Fibroblast of the aortic adventitia (primary cell): ENCODE data around the gene REC8. TPM values are rescaled to one million over a fixed set of nuclear protein-coding genes. Genes with fewer than 3 reads are reported as not detected.

Experiments
- DNase-seq: peaks from one replicate; pipeline ENCODE4 v3.0.0-alpha.2; 2010; ENCODE audit warnings: low read depth
- H3K4me3 ChIP-seq: 2 replicates; pipeline ENCODE4 v1.5.1; 2011; ENCODE audit warnings: low read depth, mild to moderate bottlenecking, control low read depth, low read length, moderate library complexity
- total RNA-seq: library from RNA; depleted of rRNA; stranded (reverse); fragments of >200 nt; gene quantifications from 2 replicates; pipeline ENCODE4 v1.2.3, GENCODE V29; 2012; ENCODE audit warnings: low replicate concordance
- TF ChIP-seq, protein P1 (sequence below): IDR thresholded peaks from 2 replicates; pipeline ENCODE4 v1.5.1; 2011; ENCODE audit warnings: mild to moderate bottlenecking, low read length, control low read depth, inconsistent platforms; ENCODE audit not compliant: insufficient read depth

The REC8 gene
- total RNA-seq, 1 donor = 1.9 TPM

GRCh38 chr14:24150567-24150966 is 21.3 kb upstream of the REC8 start:
- H3K4me3 ChIP-seq = no peak overlapping the region
- TF ChIP-seq, protein P1, sequence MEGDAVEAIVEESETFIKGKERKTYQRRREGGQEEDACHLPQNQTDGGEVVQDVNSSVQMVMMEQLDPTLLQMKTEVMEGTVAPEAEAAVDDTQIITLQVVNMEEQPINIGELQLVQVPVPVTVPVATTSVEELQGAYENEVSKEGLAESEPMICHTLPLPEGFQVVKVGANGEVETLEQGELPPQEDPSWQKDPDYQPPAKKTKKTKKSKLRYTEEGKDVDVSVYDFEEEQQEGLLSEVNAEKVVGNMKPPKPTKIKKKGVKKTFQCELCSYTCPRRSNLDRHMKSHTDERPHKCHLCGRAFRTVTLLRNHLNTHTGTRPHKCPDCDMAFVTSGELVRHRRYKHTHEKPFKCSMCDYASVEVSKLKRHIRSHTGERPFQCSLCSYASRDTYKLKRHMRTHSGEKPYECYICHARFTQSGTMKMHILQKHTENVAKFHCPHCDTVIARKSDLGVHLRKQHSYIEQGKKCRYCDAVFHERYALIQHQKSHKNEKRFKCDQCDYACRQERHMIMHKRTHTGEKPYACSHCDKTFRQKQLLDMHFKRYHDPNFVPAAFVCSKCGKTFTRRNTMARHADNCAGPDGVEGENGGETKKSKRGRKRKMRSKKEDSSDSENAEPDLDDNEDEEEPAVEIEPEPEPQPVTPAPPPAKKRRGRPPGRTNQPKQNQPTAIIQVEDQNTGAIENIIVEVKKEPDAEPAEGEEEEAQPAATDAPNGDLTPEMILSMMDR = no peak
- DNase-seq = no peak

DNA sequence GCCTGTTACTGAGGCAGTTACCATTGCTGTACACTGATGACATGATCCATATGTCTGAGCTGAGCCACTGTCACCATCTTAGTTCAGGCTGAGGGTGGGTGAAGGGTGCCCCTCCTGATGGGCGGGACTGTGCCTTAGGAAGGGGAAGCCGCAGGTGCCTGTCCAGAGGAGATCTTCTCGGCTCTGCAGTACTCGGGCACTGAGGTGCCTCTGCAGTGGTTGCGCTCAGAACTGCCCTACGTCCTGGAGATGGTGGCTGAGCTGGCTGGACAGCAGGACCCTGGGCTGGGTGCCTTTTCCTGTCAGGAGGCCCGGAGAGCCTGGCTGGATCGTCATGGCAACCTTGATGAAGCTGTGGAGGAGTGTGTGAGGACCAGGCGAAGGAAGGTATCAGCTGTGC is 20.9 kb upstream of the REC8 start:
- no peak overlapping the region for H3K4me3 ChIP-seq
- no peak for DNase-seq
- TF ChIP-seq, protein P1 = no peak

- no peak for DNase-seq
- TF ChIP-seq, protein P1 = no peak
- no peak overlapping the region for H3K4me3 ChIP-seq
These were observed 20.3 kb upstream of the REC8 start for GRCh38 chr14:24151404-24152080.

DNA sequence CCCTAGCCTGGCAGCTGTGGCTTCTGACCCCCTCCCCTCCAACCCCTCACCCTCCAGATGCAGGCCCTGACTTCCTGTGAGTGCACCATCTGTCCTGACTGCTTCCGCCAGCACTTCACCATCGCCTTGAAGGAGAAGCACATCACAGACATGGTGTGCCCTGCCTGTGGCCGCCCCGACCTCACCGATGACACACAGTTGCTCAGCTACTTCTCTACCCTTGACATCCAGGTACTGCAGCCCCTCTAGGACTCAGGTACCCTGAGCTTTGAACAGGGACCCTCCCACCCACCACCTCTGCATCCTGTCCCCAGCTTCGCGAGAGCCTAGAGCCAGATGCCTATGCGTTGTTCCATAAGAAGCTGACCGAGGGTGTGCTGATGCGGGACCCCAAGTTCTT is 16.8 kb upstream of the REC8 start:
- TF ChIP-seq, protein P1 = no peak
- DNase-seq = no peak

DNA sequence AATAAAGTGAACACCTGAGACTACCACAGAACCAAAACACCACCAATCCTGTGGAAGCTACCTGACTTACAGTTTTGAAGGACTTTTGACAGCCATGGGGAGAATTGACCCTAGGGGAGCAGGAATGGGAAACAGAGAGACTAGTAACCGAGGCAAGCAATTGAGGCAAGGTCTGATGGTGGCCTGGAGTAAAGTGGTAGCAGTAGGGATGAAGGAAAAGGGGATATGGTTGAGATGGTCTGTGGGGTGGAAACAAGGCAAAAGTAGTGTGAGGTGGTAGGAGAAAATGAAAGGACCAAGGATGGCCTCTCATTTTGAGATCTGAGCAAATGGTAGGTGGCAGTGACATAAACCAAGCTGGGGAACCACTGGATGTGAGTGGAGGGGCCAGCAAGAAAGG is 15.0 kb upstream of the REC8 start:
- no peak overlapping the region for H3K4me3 ChIP-seq
- DNase-seq = no peak
- TF ChIP-seq, protein P1 = no peak

More for the DNA sequence above, 16.8 kb upstream of the REC8 start:
- no peak overlapping the region for H3K4me3 ChIP-seq

GRCh38 chr14:24157331-24157730 is 14.5 kb upstream of the REC8 start:
- TF ChIP-seq, protein P1 = no peak
- no peak overlapping the region for H3K4me3 ChIP-seq
- no peak for DNase-seq

GRCh38 chr14:24159777-24160498 is 11.9 kb upstream of the REC8 start:
- no peak overlapping the region for H3K4me3 ChIP-seq
- TF ChIP-seq, protein P1 = no peak
- no peak for DNase-seq
